ENCODE data around the gene COL6A1.

The COL6A1 gene

DNA sequence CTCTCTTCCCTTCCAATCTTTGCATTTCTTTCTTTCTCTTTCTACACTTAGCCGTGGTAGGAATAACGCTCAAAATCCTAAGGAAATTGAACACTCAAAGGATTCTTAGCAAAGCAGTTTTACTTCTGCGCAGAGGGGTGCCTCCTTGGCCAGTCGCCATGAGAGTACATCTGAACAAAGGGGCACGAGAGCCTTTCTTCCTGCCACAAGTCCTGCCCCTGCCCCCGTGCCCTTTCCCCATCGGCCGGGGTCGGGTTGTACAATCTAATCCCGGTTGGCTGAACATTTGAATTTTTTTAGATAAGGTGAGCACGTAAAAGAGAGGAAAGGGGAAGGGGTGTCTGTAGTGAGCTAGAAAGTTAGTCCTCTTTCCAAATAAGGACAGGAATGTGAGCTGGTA lies 28.6 kb upstream of the COL6A1 start:
- no peak for TF ChIP-seq SIN3A (IDR thresholded peaks at IDR 0.05; ENCODE audit: borderline replicate concordance, insufficient read depth, low read length)
- TF ChIP-seq, protein P1, sequence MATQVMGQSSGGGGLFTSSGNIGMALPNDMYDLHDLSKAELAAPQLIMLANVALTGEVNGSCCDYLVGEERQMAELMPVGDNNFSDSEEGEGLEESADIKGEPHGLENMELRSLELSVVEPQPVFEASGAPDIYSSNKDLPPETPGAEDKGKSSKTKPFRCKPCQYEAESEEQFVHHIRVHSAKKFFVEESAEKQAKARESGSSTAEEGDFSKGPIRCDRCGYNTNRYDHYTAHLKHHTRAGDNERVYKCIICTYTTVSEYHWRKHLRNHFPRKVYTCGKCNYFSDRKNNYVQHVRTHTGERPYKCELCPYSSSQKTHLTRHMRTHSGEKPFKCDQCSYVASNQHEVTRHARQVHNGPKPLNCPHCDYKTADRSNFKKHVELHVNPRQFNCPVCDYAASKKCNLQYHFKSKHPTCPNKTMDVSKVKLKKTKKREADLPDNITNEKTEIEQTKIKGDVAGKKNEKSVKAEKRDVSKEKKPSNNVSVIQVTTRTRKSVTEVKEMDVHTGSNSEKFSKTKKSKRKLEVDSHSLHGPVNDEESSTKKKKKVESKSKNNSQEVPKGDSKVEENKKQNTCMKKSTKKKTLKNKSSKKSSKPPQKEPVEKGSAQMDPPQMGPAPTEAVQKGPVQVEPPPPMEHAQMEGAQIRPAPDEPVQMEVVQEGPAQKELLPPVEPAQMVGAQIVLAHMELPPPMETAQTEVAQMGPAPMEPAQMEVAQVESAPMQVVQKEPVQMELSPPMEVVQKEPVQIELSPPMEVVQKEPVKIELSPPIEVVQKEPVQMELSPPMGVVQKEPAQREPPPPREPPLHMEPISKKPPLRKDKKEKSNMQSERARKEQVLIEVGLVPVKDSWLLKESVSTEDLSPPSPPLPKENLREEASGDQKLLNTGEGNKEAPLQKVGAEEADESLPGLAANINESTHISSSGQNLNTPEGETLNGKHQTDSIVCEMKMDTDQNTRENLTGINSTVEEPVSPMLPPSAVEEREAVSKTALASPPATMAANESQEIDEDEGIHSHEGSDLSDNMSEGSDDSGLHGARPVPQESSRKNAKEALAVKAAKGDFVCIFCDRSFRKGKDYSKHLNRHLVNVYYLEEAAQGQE (IDR thresholded peaks at IDR 0.05; ENCODE audit: insufficient read depth in 1 of 2, low read depth in 2 of 2, low read length in 2 of 2), result no peak
- TF ChIP-seq POLR2AphosphoS5 (IDR thresholded peaks at IDR 0.05; ENCODE audit: low read depth, low read length), result no peak
- no peak for TF ChIP-seq FOXP2 (optimal IDR thresholded peaks at IDR 0.05; ENCODE audit: borderline replicate concordance, extremely low read depth, extremely low read length, insufficient read depth)

GRCh38 chr21:45954261-45954660 lies 27.3 kb upstream of the COL6A1 start:
- TF ChIP-seq, protein P1 (IDR thresholded peaks at IDR 0.05; ENCODE audit: insufficient read depth in 1 of 2, low read depth in 2 of 2, low read length in 2 of 2), result no peak
- no peak for TF ChIP-seq POLR2AphosphoS5 (IDR thresholded peaks at IDR 0.05; ENCODE audit: low read depth, low read length)
- TF ChIP-seq SIN3A (IDR thresholded peaks at IDR 0.05; ENCODE audit: borderline replicate concordance, insufficient read depth, low read length), result no peak
- no peak for TF ChIP-seq FOXP2 (optimal IDR thresholded peaks at IDR 0.05; ENCODE audit: borderline replicate concordance, extremely low read depth, extremely low read length, insufficient read depth)
- no peak for TF ChIP-seq TAF1 (IDR thresholded peaks at IDR 0.05; ENCODE audit: borderline replicate concordance, insufficient read depth, low read length)

- TF ChIP-seq, protein P1 (IDR thresholded peaks at IDR 0.05; ENCODE audit: insufficient read depth in 1 of 2, low read depth in 2 of 2, low read length in 2 of 2), result no peak
- TF ChIP-seq FOXP2 (optimal IDR thresholded peaks at IDR 0.05; ENCODE audit: borderline replicate concordance, extremely low read depth, extremely low read length, insufficient read depth) (no peak), SIN3A (IDR thresholded peaks at IDR 0.05; ENCODE audit: borderline replicate concordance, insufficient read depth, low read length) (no peak), TAF1 (IDR thresholded peaks at IDR 0.05; ENCODE audit: borderline replicate concordance, insufficient read depth, low read length) (no peak), POLR2AphosphoS5 (IDR thresholded peaks at IDR 0.05; ENCODE audit: low read depth, low read length) (no peak)
These were observed 26.6 kb upstream of the COL6A1 start for GRCh38 chr21:45954921-45955320.

GRCh38 chr21:45957551-45957950 lies 24.0 kb upstream of the COL6A1 start:
- TF ChIP-seq TAF1 (IDR thresholded peaks at IDR 0.05; ENCODE audit: borderline replicate concordance, insufficient read depth, low read length) (no peak), SIN3A (IDR thresholded peaks at IDR 0.05; ENCODE audit: borderline replicate concordance, insufficient read depth, low read length) (no peak), FOXP2 (optimal IDR thresholded peaks at IDR 0.05; ENCODE audit: borderline replicate concordance, extremely low read depth, extremely low read length, insufficient read depth) (no peak), POLR2AphosphoS5 (IDR thresholded peaks at IDR 0.05; ENCODE audit: low read depth, low read length) (no peak)
- TF ChIP-seq, protein P1 (IDR thresholded peaks at IDR 0.05; ENCODE audit: insufficient read depth in 1 of 2, low read depth in 2 of 2, low read length in 2 of 2), result no peak

All from PFSK-1 (cell line).